ENCODE data around the gene MUC5B.
"Not testable (repeated sequence)": the region's sequence is repeated elsewhere in the genome, so short reads cannot be mapped to it uniquely, and the experiment has no call there.

DNA sequence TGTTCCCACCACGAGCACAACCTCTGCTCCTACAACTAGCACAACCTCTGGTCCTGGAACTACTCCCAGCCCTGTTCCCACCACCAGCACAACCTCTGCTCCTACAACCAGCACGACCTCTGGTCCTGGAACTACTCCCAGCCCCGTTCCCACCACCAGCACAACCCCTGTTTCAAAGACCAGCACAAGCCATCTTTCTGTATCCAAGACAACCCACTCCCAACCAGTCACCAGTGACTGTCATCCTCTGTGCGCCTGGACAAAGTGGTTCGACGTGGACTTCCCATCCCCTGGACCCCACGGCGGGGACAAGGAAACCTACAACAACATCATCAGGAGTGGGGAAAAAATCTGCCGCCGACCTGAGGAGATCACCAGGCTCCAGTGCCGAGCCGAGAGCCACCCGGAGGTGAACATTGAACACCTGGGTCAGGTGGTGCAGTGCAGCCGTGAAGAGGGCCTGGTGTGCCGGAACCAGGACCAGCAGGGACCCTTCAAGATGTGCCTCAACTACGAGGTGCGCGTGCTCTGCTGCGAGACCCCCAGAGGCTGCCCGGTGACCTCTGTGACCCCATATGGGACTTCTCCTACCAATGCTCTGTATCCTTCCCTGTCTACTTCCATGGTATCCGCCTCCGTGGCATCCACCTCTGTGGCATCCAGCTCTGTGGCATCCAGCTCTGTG is 30.9 kb upstream of the MUC5B start:
- TF ChIP-seq, protein P1, sequence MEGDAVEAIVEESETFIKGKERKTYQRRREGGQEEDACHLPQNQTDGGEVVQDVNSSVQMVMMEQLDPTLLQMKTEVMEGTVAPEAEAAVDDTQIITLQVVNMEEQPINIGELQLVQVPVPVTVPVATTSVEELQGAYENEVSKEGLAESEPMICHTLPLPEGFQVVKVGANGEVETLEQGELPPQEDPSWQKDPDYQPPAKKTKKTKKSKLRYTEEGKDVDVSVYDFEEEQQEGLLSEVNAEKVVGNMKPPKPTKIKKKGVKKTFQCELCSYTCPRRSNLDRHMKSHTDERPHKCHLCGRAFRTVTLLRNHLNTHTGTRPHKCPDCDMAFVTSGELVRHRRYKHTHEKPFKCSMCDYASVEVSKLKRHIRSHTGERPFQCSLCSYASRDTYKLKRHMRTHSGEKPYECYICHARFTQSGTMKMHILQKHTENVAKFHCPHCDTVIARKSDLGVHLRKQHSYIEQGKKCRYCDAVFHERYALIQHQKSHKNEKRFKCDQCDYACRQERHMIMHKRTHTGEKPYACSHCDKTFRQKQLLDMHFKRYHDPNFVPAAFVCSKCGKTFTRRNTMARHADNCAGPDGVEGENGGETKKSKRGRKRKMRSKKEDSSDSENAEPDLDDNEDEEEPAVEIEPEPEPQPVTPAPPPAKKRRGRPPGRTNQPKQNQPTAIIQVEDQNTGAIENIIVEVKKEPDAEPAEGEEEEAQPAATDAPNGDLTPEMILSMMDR (IDR thresholded peaks at IDR 0.05), result not testable (repeated sequence)
- TF ChIP-seq ZFX (IDR thresholded peaks at IDR 0.05; ENCODE audit: borderline replicate concordance), result not testable (repeated sequence)
